Measurements from ENCODE around the gene HOXB3. TPM values are rescaled to one million over a fixed set of nuclear protein-coding genes. Genes with fewer than 3 reads are reported as not detected.

HOXB3 gene
- polyA plus RNA-seq, 1 experiment, result 33.0 TPM

DNA sequence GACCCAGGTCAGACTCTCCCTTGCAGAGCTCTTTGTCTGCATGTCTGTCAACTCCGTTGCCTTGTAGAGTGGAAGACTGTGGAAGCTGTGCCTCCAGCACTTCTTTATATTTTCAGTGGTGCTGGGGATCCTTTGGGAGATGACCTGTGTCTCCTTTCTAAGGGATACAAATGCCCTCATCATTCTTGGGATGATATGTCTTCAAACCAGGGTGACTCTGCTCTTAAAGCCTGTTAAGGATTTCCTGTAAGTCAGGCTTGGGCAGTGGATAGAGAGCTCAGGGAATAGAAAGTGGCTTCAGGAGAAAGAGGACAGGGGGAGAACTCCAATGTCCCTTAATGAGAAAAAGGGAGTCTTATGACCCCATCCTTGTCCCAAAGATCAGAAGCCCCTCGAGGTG lies 1.5 kb downstream of the HOXB3 start:
- Histone ChIP-seq H3K27ac (ENCODE audit: low read depth, low read length) (peak overlapping the region; percentile 97), H3K27me3 (ENCODE audit: control insufficient read depth, insufficient read depth, low read length) (no peaks in the 10 kb centered on the region), H3K4me3 (ENCODE audit: low read depth, low read length) (peak overlapping the region; percentile 89), H3K9me3 (ENCODE audit: control insufficient read depth, insufficient read depth, low read length) (no peaks in the 10 kb centered on the region; the same call in 1 of the 2 replicates)
- CTCF ChIA-PET, result interaction anchor here (0.8 to 1.6 kb wide), 5 partner anchors 40 to 326 kb away, joined by 3 to 6 read pairs (median 4); no protein-coding TSS in a partner anchor
- POLR2A ChIA-PET, result interaction anchor here (0.8 to 2.7 kb wide), 7 partner anchors 12 to 47 kb away, joined by 3 to 12 read pairs (median 6); no protein-coding TSS in a partner anchor
- DNase-seq (ENCODE audit: low read depth, low spot score), result no peak
- TF ChIP-seq, protein P1, sequence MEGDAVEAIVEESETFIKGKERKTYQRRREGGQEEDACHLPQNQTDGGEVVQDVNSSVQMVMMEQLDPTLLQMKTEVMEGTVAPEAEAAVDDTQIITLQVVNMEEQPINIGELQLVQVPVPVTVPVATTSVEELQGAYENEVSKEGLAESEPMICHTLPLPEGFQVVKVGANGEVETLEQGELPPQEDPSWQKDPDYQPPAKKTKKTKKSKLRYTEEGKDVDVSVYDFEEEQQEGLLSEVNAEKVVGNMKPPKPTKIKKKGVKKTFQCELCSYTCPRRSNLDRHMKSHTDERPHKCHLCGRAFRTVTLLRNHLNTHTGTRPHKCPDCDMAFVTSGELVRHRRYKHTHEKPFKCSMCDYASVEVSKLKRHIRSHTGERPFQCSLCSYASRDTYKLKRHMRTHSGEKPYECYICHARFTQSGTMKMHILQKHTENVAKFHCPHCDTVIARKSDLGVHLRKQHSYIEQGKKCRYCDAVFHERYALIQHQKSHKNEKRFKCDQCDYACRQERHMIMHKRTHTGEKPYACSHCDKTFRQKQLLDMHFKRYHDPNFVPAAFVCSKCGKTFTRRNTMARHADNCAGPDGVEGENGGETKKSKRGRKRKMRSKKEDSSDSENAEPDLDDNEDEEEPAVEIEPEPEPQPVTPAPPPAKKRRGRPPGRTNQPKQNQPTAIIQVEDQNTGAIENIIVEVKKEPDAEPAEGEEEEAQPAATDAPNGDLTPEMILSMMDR (IDR thresholded peaks at IDR 0.05; ENCODE audit: low read depth, low read length), result no peak

DNA sequence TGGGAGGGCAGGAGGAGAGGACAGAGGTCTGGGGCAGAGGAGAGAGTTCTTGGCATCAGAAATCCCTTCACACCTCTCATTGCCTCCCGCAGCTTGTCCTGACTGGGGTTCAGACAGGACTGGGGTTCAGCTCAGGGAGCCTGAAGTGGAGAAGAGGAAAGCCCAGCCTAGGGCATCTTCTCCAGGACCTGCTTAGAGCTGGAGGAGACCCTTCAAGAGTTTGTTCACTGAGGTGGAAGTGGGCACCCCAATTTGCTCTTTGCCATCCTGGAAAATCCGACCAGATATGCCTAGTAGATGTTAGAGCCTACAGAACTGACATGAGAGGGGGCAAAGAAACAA lies 2.0 kb downstream of the HOXB3 start:
- no peaks in the 10 kb centered on the region; the same call in 1 of the 2 replicates for H3K9me3 ChIP-seq (ENCODE audit: control insufficient read depth, insufficient read depth, low read length)
- CTCF ChIA-PET, result interaction anchor here (0.7 to 1.6 kb wide), 8 partner anchors 9 to 325 kb away, joined by 3 to 8 read pairs (median 4); no protein-coding TSS in a partner anchor
- TF ChIP-seq, protein P1 (IDR thresholded peaks at IDR 0.05; ENCODE audit: low read depth, low read length), result no peak
- H3K27me3 ChIP-seq (ENCODE audit: control insufficient read depth, insufficient read depth, low read length), result no peaks in the 10 kb centered on the region
- peak overlapping the region; percentile 89 for H3K4me3 ChIP-seq (ENCODE audit: low read depth, low read length)
- POLR2A ChIA-PET, result interaction anchor here (0.6 to 2.7 kb wide), 11 partner anchors 10 to 77 kb away, joined by 3 to 12 read pairs (median 6); no protein-coding TSS in a partner anchor
- DNase-seq (ENCODE audit: low read depth, low spot score), result no peak
- peak overlapping the region; percentile 97 for H3K27ac ChIP-seq (ENCODE audit: low read depth, low read length)

DNA sequence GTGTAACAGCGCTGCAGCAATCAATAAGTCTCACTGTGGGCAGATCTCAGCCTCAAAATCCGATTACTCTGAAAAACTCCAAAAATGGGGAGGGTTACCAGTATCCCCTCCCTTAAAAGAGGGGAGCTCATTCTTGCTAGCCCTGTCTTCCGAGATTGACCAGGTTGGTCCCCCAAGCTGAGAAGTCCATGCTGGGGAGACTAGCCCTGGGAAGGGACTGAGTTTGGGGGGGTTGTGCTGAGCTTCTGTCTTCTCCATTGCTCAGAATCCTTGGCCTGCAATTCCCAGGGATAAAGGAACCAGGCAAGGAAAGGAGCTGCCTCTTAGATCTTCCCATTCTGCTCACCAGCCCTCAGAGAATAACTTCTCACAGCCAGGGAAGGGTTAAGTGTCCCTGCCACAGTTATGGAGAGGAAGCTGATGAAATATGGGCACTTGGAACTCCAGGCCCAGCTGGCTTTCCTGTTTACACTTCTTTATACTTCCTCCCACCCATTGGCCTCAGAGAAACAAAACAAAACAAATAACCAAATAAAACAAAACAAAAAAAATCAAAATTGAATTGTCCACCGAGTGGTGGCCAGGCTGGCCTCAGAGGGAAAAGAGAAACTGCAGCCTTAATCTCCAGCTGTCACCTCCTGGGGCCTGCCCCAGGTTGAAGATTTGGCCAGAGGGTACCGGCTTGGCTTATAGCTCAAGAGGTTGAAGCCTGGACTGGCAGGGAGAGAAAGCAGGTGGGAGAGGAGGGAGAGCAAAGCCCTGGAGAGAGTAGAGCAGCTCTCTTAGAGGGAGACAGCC lies 2.6 kb downstream of the HOXB3 start:
- peak overlapping the region; percentile 97 for H3K27ac ChIP-seq (ENCODE audit: low read depth, low read length)
- H3K27me3 ChIP-seq (ENCODE audit: control insufficient read depth, insufficient read depth, low read length), result no peaks in the 10 kb centered on the region
- TF ChIP-seq, protein P1 (IDR thresholded peaks at IDR 0.05; ENCODE audit: low read depth, low read length), result no peak
- peak overlapping the region; percentile 89 for H3K4me3 ChIP-seq (ENCODE audit: low read depth, low read length)
- no peaks in the 10 kb centered on the region; the same call in 1 of the 2 replicates for H3K9me3 ChIP-seq (ENCODE audit: control insufficient read depth, insufficient read depth, low read length)
- CTCF ChIA-PET, result interaction anchor here (0.7 to 1.6 kb wide), 8 partner anchors 9 to 280 kb away, joined by 3 to 8 read pairs (median 4); no protein-coding TSS in a partner anchor
- POLR2A ChIA-PET, result interaction anchor here (0.6 to 2.7 kb wide), 13 partner anchors 9 to 114 kb away, joined by 3 to 12 read pairs (median 4); no protein-coding TSS in a partner anchor
- DNase-seq (ENCODE audit: low read depth, low spot score), result no peak

DNA sequence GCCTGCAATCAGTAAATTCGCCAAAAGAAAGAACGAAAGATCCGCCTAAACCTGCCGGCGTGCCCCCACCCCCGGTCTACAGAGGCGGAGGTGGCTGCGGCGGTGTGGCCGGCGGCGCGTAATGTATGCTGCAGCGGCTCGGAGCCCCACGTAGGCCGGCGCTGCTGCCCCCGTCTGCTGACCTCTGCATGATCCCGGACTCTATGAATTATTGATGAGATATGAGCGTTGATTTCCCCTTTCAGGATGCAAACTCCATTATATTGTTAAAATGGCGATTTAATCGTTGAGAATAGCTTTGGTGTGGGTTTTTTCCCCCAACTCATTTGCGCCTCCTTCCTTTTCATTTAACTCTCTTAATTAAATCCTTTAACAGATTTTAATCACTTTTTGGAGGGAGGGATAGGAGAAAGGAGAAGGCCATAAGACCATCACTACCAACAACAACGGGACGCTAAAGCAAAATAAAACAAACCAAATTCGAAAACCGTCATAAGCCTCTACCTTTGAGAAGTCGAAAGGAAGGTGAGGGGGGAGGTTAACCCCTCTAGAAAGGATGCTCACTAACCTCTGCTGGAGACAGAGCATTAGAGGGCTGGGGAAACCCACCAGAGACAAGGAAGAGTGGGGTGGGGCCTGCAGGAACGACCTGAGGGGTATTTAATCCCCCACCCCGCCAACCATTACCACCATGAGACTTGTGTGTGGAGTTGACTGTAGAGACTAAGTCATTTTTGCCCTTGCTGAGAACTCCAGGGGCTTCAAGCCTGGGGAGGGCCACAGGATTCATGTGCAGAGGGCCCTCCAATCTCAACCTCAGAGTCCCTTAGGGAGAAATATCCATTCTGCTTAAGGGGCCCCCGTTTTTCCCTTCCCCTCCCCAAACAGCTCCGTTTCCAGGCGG lies 3.4 kb downstream of the HOXB3 start:
- CTCF ChIA-PET, result interaction anchor here (0.6 to 1.6 kb wide), 7 partner anchors 26 to 279 kb away, joined by 3 to 8 read pairs (median 4); no protein-coding TSS in a partner anchor
- POLR2A ChIA-PET, result interaction anchor here (0.6 to 2.7 kb wide), 7 partner anchors 10 to 113 kb away, joined by 3 to 12 read pairs (median 4); no protein-coding TSS in a partner anchor
- Histone ChIP-seq H3K27ac (ENCODE audit: low read depth, low read length) (peak overlapping the region; percentile 97), H3K27me3 (ENCODE audit: control insufficient read depth, insufficient read depth, low read length) (no peaks in the 10 kb centered on the region), H3K9me3 (ENCODE audit: control insufficient read depth, insufficient read depth, low read length) (no peaks in the 10 kb centered on the region; the same call in 1 of the 2 replicates), H3K4me3 (ENCODE audit: low read depth, low read length) (peak overlapping the region; percentile 89)
- TF ChIP-seq, protein P1 (IDR thresholded peaks at IDR 0.05; ENCODE audit: low read depth, low read length), result no peak
- DNase-seq (ENCODE audit: low read depth, low spot score), result no peak

Data from AG04450 (cell line).